ENCODE data around the gene RPIA. TPM values are rescaled to one million over a fixed set of nuclear protein-coding genes. Genes with fewer than 3 reads are reported as not detected.

The RPIA gene
- total and polyA plus RNA-seq, 9 of the 15 experiments (the other 6 are each of a cell fraction or from before 2014, with no cell fraction given): 7.8 to 41.2 (median 25.8) TPM

DNA sequence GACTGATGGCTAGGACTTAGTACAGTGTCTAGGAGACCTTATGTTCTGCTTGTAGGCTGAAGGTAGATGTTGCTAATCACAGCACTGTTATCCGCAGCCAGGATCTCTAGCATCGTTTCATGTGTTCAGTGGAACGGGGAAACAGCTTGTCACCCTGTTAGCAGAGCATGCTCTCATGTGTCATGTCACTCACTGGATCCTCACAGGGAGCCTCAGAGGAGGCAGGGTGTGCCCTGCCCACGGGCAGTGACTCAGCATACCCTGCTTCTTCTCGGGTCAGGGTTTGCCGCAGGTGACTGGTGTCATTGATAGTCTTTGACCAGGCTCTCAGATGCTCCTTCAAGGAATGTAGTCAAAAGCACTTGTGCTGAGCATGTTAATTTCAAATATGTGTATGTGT is 44.4 kb downstream of the RPIA start (continued):
- TF ChIP-seq, protein P1, sequence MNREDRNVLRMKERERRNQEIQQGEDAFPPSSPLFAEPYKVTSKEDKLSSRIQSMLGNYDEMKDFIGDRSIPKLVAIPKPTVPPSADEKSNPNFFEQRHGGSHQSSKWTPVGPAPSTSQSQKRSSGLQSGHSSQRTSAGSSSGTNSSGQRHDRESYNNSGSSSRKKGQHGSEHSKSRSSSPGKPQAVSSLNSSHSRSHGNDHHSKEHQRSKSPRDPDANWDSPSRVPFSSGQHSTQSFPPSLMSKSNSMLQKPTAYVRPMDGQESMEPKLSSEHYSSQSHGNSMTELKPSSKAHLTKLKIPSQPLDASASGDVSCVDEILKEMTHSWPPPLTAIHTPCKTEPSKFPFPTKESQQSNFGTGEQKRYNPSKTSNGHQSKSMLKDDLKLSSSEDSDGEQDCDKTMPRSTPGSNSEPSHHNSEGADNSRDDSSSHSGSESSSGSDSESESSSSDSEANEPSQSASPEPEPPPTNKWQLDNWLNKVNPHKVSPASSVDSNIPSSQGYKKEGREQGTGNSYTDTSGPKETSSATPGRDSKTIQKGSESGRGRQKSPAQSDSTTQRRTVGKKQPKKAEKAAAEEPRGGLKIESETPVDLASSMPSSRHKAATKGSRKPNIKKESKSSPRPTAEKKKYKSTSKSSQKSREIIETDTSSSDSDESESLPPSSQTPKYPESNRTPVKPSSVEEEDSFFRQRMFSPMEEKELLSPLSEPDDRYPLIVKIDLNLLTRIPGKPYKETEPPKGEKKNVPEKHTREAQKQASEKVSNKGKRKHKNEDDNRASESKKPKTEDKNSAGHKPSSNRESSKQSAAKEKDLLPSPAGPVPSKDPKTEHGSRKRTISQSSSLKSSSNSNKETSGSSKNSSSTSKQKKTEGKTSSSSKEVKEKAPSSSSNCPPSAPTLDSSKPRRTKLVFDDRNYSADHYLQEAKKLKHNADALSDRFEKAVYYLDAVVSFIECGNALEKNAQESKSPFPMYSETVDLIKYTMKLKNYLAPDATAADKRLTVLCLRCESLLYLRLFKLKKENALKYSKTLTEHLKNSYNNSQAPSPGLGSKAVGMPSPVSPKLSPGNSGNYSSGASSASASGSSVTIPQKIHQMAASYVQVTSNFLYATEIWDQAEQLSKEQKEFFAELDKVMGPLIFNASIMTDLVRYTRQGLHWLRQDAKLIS (CRISPR knock-in tag; IDR thresholded peaks at IDR 0.05): no peak
- TF ChIP-seq ZNF3 (CRISPR knock-in tag; IDR thresholded peaks at IDR 0.05) (no peak), ZNF780A (CRISPR knock-in tag; IDR thresholded peaks at IDR 0.05) (no peak), C11orf30 (IDR thresholded peaks at IDR 0.05; ENCODE audit: low read depth) (peak; percentile 78), GTF3C2 (IDR thresholded peaks at IDR 0.05; ENCODE audit: borderline replicate concordance, extremely low read depth, insufficient read length) (no peak), KLF13 (tag; IDR thresholded peaks at IDR 0.05; ENCODE audit: borderline replicate concordance, low read depth) (no peak), KHSRP (IDR thresholded peaks at IDR 0.05) (no peak), CBX5 (IDR thresholded peaks at IDR 0.05; ENCODE audit: borderline replicate concordance, low read depth) (no peak), FOXM1 (IDR thresholded peaks at IDR 0.05; ENCODE audit: low read depth) (no peak), FOXM1 (CRISPR knock-in tag; IDR thresholded peaks at IDR 0.05; ENCODE audit: low read depth) (no peak)
- TF ChIP-seq, protein P2, sequence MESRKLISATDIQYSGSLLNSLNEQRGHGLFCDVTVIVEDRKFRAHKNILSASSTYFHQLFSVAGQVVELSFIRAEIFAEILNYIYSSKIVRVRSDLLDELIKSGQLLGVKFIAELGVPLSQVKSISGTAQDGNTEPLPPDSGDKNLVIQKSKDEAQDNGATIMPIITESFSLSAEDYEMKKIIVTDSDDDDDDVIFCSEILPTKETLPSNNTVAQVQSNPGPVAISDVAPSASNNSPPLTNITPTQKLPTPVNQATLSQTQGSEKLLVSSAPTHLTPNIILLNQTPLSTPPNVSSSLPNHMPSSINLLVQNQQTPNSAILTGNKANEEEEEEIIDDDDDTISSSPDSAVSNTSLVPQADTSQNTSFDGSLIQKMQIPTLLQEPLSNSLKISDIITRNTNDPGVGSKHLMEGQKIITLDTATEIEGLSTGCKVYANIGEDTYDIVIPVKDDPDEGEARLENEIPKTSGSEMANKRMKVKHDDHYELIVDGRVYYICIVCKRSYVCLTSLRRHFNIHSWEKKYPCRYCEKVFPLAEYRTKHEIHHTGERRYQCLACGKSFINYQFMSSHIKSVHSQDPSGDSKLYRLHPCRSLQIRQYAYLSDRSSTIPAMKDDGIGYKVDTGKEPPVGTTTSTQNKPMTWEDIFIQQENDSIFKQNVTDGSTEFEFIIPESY (CRISPR knock-in tag; IDR thresholded peaks at IDR 0.05): no peak
- TF ChIP-seq, protein P3, sequence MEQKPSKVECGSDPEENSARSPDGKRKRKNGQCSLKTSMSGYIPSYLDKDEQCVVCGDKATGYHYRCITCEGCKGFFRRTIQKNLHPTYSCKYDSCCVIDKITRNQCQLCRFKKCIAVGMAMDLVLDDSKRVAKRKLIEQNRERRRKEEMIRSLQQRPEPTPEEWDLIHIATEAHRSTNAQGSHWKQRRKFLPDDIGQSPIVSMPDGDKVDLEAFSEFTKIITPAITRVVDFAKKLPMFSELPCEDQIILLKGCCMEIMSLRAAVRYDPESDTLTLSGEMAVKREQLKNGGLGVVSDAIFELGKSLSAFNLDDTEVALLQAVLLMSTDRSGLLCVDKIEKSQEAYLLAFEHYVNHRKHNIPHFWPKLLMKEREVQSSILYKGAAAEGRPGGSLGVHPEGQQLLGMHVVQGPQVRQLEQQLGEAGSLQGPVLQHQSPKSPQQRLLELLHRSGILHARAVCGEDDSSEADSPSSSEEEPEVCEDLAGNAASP (IDR thresholded peaks at IDR 0.05): no peak
- TF ChIP-seq, protein P4, sequence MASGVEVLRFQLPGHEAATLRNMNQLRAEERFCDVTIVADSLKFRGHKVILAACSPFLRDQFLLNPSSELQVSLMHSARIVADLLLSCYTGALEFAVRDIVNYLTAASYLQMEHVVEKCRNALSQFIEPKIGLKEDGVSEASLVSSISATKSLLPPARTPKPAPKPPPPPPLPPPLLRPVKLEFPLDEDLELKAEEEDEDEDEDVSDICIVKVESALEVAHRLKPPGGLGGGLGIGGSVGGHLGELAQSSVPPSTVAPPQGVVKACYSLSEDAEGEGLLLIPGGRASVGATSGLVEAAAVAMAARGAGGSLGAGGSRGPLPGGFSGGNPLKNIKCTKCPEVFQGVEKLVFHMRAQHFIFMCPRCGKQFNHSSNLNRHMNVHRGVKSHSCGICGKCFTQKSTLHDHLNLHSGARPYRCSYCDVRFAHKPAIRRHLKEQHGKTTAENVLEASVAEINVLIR (CRISPR knock-in tag; IDR thresholded peaks at IDR 0.05): no peak
- TF ChIP-seq, protein P5, sequence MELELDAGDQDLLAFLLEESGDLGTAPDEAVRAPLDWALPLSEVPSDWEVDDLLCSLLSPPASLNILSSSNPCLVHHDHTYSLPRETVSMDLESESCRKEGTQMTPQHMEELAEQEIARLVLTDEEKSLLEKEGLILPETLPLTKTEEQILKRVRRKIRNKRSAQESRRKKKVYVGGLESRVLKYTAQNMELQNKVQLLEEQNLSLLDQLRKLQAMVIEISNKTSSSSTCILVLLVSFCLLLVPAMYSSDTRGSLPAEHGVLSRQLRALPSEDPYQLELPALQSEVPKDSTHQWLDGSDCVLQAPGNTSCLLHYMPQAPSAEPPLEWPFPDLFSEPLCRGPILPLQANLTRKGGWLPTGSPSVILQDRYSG (tag; conservative IDR thresholded peaks at IDR 0.05; ENCODE audit: low read depth): no peak
